Ovary (tissue), 9 donors: Measurements from ENCODE around the gene KIAA1671. TPM values are rescaled to one million over a fixed set of nuclear protein-coding genes. Genes with fewer than 3 reads are reported as not detected.
A peak's percentile ranks its signal among the peaks of the same experiment; 100 is the strongest.

ENCODE experiments used
- DNase-seq, 5 donors: peaks; one replicate each; pipeline ENCODE4 v3.0.0-alpha.2; 2019 to 2020
- H3K27ac ChIP-seq, 2 donors: fragments of 200-600 bp; one replicate each; pipeline versions ENCODE4 v1.5.1 to v1.8.0; 2019 to 2022
- H3K27me3 ChIP-seq: fragments of 200-600 bp; one replicate; pipeline ENCODE4 v1.8.0; 2022
- H3K36me3 ChIP-seq: fragments of 200-600 bp; sonication (generic); one replicate; pipeline ENCODE4 v1.5.1; 2019
- H3K4me1 ChIP-seq: one replicate; pipeline ENCODE4 v1.8.1; 2013; ENCODE audit warnings: mild to moderate bottlenecking, moderate library complexity; ENCODE audit not compliant: insufficient read depth
- H3K4me3 ChIP-seq: fragments of 200-600 bp; sonication (generic); one replicate; pipeline ENCODE4 v1.5.1; 2017
- H3K9me3 ChIP-seq, 2 donors: fragments of 200-600 bp in 1 of 2; sonication (generic) in 1 of 2; one replicate each; pipeline versions ENCODE4 v1.5.1 to v1.8.1; 2013 to 2019; ENCODE audit warnings: mild to moderate bottlenecking in 1 of 2, moderate library complexity in 1 of 2
- EP300 ChIP-seq: sonication (generic); formaldehyde crosslinking; IDR thresholded peaks from one replicate; pipeline ENCODE4 v1.6.1; 2017; ENCODE audit warnings: antibody characterized with exemption
- POLR2A ChIP-seq: fragments of 450-650 bp; IDR thresholded peaks from one replicate; pipeline ENCODE4 v1.6.1; 2017; ENCODE audit warnings: antibody characterized with exemption, mild to moderate bottlenecking, moderate library complexity
- WGBS, 3 donors: extraction: QIAGEN DNeasy Blood & Tissue Kit in 1 of 3; methylation state at CpG; one replicate each; pipeline versions ENCODE4 v1.1.5 to v1.1.7; 2013 to 2017; 5-methylcytosine and 5-hydroxymethylcytosine counted together
- intact Hi-C, 4 donors: fragments of 100-400 bp; cut with DNase I; formaldehyde crosslinking; loops; one replicate each; pipeline versions ENCODE4 v1.11.0 to v1.15.1; 2022 to 2023
- polyA plus RNA-seq, 2 donors: library from polyadenylated mRNA; stranded (reverse); fragments of 200-250 nt in 1 of 2; fragments of 350-450 nt in 1 of 2; fragmentation: Illumina TruSeq in 1 of 2; extraction: RNeasy Lipid Tissue Mini Kit (QIAGEN cat#74804) in 1 of 2; gene quantifications; one replicate each; pipeline ENCODE4 v1.2.3, GENCODE V29; 2013 to 2014
- total RNA-seq, 7 donors: library from RNA; depleted of rRNA in 2 of 7; stranded (reverse); fragments of >200 nt in 2 of 7; fragmentation: NEBNext Ultra II Directional in 3 of 7; extraction: Animal tissue kit (Norgen Biotek cat#: 25700) in 3 of 7; gene quantifications; one replicate each; pipeline versions ENCODE4 v1.1.0 to v1.2.4, GENCODE V29; 2016 to 2023
- TF ChIP-seq, protein P1 (sequence below), 3 donors: fragments of 450-650 bp in 2 of 3; fragments of 200-600 bp in 1 of 3; IDR thresholded peaks; one replicate each; pipeline versions ENCODE4 v1.5.1 to v1.8.0; 2016 to 2022; ENCODE audit warnings: antibody characterized with exemption in 3 of 3, mild to moderate bottlenecking in 1 of 3
- donor health status: DM: no; HTN: no; CAD: no; lungs with moderate emphysema.
- donor health status: DM: no; HTN: no; CAD: no.
- donor health status: Bipolar disorder and iron deficiency.
- donor health status: DM: yes; HTN: yes; CAD: no.
- donor health status: DM: no; HTN: no; CAD: no.
- donor health status: DM: yes; HTN: yes; CAD: no.

KIAA1671 gene
- total and polyA plus RNA-seq, 9 donors = 9.8 to 27.9 (median 24.5) TPM

DNA sequence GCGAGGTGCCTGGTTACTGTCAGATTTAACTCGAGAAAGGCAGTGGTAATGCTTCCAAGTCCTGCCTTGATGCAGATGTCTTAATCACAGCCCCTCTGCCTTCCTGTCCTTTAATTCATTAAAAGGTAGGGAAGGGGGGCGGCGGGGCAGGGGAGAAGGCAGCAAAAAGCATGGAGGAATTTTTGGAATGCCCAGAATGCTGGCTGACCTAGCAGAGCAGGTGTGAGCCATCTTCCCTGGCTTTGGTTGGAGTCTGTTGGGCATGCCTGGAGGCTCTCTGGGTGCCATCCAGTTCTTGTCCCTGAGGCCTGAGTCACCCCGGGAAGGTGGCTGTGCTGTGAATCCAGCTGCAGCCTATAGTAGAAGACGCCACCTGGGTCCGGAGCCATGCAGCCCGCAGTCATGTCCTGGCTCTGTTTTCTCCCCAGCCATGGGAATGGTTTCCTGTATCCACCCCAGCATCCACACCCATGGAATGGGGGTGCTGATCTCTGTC lies 15.6 kb downstream of the KIAA1671 start:
- WGBS, 3 donors = 57 to 70% (median 63%) methylated on average over 8 of the region's 8 CpGs
- Histone ChIP-seq H3K27ac (no peak overlapping the region), H3K9me3 (no peaks in the 10 kb centered on the region), H3K36me3 (no peaks in the 10 kb centered on the region), H3K4me3 (no peak overlapping the region), H3K4me1 (peaks cover 12% of the 10 kb centered on the region), H3K27me3 (no peaks in the 10 kb centered on the region)
- TF ChIP-seq, protein P1, sequence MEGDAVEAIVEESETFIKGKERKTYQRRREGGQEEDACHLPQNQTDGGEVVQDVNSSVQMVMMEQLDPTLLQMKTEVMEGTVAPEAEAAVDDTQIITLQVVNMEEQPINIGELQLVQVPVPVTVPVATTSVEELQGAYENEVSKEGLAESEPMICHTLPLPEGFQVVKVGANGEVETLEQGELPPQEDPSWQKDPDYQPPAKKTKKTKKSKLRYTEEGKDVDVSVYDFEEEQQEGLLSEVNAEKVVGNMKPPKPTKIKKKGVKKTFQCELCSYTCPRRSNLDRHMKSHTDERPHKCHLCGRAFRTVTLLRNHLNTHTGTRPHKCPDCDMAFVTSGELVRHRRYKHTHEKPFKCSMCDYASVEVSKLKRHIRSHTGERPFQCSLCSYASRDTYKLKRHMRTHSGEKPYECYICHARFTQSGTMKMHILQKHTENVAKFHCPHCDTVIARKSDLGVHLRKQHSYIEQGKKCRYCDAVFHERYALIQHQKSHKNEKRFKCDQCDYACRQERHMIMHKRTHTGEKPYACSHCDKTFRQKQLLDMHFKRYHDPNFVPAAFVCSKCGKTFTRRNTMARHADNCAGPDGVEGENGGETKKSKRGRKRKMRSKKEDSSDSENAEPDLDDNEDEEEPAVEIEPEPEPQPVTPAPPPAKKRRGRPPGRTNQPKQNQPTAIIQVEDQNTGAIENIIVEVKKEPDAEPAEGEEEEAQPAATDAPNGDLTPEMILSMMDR (IDR thresholded peaks at IDR 0.05) = no peak
- TF ChIP-seq POLR2A (no peak), EP300 (no peak)
- intact Hi-C loops = no loop called here
- no peak for DNase-seq

DNA sequence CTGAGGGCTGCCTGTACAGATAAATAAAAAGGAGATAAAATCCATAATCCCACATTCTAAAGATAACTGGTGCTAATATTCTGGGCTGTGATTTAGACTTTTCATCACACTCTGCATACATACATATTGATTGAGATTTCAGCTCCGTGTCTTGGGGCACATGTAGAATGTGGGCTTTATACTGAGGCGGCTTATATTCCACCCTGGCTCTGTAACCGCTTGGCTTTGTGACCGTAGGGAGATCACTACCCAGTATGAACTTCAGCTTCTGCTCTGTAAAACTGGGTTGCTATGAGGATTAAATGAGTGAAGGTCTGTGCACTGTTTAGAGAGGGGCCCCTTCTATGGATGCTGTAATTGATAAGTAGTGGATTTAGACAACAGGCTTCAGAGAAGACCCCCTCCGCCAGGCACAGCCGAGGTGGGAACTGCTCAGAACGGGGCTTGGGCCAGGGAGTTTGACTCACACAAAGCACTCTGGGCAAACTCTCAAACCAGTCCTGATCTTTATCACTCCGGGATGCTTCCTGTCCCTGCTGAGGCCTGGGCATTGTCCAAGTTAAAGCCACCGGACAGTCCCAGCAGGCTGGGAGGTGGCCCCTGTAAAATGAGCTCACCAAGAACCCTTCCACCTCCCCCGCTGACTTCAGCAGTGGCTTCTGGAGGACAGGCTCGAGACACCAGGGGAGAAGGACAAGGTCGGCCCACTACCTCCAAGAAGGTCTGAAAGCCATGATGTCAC lies 17.2 kb downstream of the KIAA1671 start:
- no peaks in the 10 kb centered on the region for H3K36me3 ChIP-seq
- intact Hi-C loops = no loop called here
- DNase-seq = peak in 1 of 5 donors; percentile 37
- 52 to 69% (median 54%) methylated on average over 12 of the region's 12 CpGs for WGBS, 3 donors
- peaks cover 12% of the 10 kb centered on the region for H3K4me1 ChIP-seq
- TF ChIP-seq POLR2A (no peak), EP300 (no peak)
- TF ChIP-seq, protein P1 (IDR thresholded peaks at IDR 0.05) = no peak
- no peak overlapping the region for H3K4me3 ChIP-seq
- H3K9me3 ChIP-seq = no peaks in the 10 kb centered on the region
- no peaks in the 10 kb centered on the region for H3K27me3 ChIP-seq
- H3K27ac ChIP-seq = peak overlapping the region; percentile 8 to 37

DNA sequence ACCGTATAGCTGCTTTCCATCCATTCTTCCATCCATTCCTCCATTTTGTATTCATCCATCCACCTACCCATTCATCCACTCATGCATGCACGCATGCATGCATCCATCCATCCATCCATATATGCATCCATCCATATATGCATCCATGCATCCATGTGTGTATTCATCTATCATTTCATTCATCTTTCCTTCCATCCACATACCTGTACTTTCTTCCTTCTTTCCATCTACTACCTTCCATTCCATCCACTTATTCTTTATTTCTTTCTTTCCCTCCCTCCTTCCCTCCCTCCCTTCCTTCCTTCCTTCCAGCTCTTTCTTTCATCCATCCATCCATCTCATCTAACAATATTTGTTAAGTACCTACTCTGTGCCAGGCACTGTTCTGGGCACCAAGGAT lies 19.9 kb downstream of the KIAA1671 start:
- no peak for DNase-seq
- Histone ChIP-seq H3K27me3 (no peaks in the 10 kb centered on the region), H3K27ac (no peak overlapping the region), H3K9me3 (no peaks in the 10 kb centered on the region), H3K4me3 (no peak overlapping the region), H3K36me3 (no peaks in the 10 kb centered on the region), H3K4me1 (peaks cover 24% of the 10 kb centered on the region)
- TF ChIP-seq POLR2A = no peak
- no peak for TF ChIP-seq EP300
- TF ChIP-seq, protein P1 (IDR thresholded peaks at IDR 0.05) = no peak
- intact Hi-C loops = no loop called here
- 77 to 98% (median 95%) methylated on average over 2 of the region's 2 CpGs for WGBS, 3 donors

DNA sequence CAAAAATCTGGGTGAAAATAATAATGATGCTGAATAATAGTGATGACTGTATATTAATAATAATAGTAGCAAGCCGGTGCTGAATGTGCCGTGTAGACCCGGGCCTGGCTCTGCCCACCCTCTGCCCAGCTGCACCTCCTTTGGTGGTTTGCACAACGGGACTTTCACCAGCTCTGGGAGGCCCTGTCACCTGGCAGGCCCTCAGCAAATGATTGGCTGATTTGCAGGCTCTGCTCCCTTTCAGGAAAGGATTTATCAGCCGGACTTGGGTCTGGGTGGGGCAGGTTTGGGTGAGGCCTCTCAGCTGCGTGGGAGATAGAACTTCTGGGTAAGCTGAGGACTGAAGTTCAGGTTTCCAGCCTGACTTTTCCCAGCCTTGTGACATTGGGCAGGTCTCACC lies 21.4 kb downstream of the KIAA1671 start:
- no peak for DNase-seq
- H3K36me3 ChIP-seq = no peaks in the 10 kb centered on the region
- H3K4me3 ChIP-seq = no peak overlapping the region
- no peaks in the 10 kb centered on the region for H3K27me3 ChIP-seq
- peaks cover 33% of the 10 kb centered on the region for H3K4me1 ChIP-seq
- H3K9me3 ChIP-seq = no peaks in the 10 kb centered on the region
- H3K27ac ChIP-seq = no peak overlapping the region
- intact Hi-C loops = no loop called here
- TF ChIP-seq POLR2A = no peak
- TF ChIP-seq EP300 = no peak
- TF ChIP-seq, protein P1 (IDR thresholded peaks at IDR 0.05) = no peak
- 84 to 88% (median 87%) methylated on average over 6 of the region's 6 CpGs for WGBS, 3 donors
